HAP-1 (cell line): ENCODE measurements around the gene TIAL1.
"Not testable (repeated sequence)": the region's sequence is repeated elsewhere in the genome, so short reads cannot be mapped to it uniquely, and the experiment has no call there.

Source experiments
- DNase-seq, 2 experiments: peaks; one replicate each; pipeline ENCODE4 v3.0.0-alpha.2; 2016 to 2020; ENCODE audit warnings: low spot score in 2 of 2
- H3K27me3 ChIP-seq: fragments of 250-450 bp; sonication (Bioruptor Pico); 2 replicates; pipeline ENCODE4 v1.5.1; 2020; ENCODE audit warnings: low read depth, mild to moderate bottlenecking, moderate library complexity
- H3K36me3 ChIP-seq: fragments of 250-450 bp; sonication (Bioruptor Pico); replicated peaks from 2 replicates; pipeline ENCODE4 v1.5.1; 2020; ENCODE audit warnings: mild to moderate bottlenecking
- H3K4me1 ChIP-seq: fragments of 250-450 bp; sonication (Bioruptor Pico); 2 replicates; pipeline ENCODE4 v1.5.1; 2020; ENCODE audit warnings: mild to moderate bottlenecking
- H3K4me3 ChIP-seq: fragments of 250-450 bp; sonication (Bioruptor Pico); 2 replicates; pipeline ENCODE4 v1.5.1; 2020; ENCODE audit warnings: mild to moderate bottlenecking, moderate library complexity
- H3K9me3 ChIP-seq: fragments of 250-450 bp; sonication (Bioruptor Pico); 2 replicates; pipeline ENCODE4 v1.5.1; 2020; ENCODE audit warnings: mild to moderate bottlenecking, moderate library complexity
- in situ Hi-C: fragments of 300-500 bp; cut with MboI; formaldehyde crosslinking; loops from 3 replicates; pipeline ENCODE4 v1.14.3; 2020; ENCODE audit warnings: low sequenced_read_pairs, inconsistent platforms, mixed read lengths

TIAL1 gene

GRCh38 chr10:119538632-119539358 lies 58.0 kb downstream of the TIAL1 start:
- Histone ChIP-seq H3K4me1 (peaks cover 14% of the 10 kb centered on the region), H3K36me3 (no peaks in the 10 kb centered on the region), H3K27me3 (no peaks in the 10 kb centered on the region), H3K9me3 (no peaks in the 10 kb centered on the region), H3K4me3 (no peak overlapping the region)
- in situ Hi-C loops, result no loop called here
- no peak for DNase-seq

GRCh38 chr10:119537953-119538630 lies 58.7 kb downstream of the TIAL1 start:
- no peaks in the 10 kb centered on the region for H3K36me3 ChIP-seq
- no peak overlapping the region for H3K4me3 ChIP-seq
- no peaks in the 10 kb centered on the region for H3K9me3 ChIP-seq
- H3K27me3 ChIP-seq, result no peaks in the 10 kb centered on the region
- peaks cover 7% of the 10 kb centered on the region for H3K4me1 ChIP-seq
- DNase-seq, result no peak
- in situ Hi-C loops, result no loop called here

DNA sequence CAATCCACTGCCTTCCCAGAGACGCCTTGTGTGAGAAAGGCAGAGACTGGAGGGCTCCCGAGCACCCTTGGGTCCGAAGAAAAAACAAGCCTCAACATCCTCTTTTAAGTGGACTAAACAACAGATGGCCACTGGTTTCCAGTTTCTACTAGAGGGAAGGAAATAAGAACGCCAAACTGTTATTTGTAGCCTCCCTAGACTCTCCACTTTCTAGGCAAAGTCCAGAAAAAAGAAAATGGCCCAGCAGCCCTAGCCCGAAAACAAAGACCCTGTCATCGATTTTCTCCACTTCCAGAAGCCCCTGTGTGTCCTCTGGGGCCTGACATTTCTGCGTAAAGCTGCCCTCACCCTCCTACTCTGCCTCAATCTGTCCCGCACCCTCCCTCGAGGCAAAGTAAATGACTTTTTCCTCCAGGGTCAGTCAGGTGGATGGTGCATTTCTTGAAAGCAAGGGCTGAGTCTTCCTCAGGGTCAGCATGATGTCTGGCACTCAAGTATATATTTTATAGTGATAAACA lies 60.2 kb downstream of the TIAL1 start:
- in situ Hi-C loops, result no loop called here
- Histone ChIP-seq H3K36me3 (no peaks in the 10 kb centered on the region), H3K27me3 (no peaks in the 10 kb centered on the region), H3K4me3 (no peak overlapping the region), H3K9me3 (no peaks in the 10 kb centered on the region), H3K4me1 (peaks cover 5% of the 10 kb centered on the region)
- DNase-seq, result no peak

DNA sequence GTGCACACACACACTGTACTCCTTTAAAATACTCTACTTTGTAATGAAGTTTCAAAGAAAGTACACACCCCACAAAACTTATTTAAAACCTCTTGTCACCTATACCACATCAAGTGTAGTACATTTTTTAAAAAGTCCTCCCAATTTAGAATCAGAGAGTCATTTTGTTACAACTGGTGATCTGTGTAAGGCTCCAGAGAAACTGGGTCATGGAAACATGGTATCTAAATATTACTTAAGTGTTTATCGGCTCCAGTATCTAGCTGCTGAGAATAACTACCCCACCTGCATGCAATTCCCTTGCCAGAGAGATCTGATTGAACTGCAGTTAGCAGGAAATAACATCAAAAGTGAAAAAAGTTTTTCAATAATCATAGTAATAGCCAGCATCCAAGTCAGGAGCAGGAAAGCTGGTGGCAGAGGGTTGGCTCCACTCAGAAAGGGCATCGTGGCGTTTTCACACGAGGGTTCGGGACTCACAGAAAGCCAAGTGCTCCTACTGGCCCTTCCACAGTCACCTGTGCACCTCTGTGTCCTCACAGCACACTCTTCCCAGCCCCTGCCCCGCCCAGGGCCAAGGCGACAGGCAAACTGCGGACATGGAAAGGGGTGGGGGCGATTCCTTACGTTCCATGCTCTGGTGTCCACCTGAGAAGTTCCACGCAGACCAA lies 60.8 kb downstream of the TIAL1 start:
- Histone ChIP-seq H3K27me3 (no peaks in the 10 kb centered on the region), H3K9me3 (no peaks in the 10 kb centered on the region), H3K36me3 (no peaks in the 10 kb centered on the region), H3K4me1 (peaks cover 4% of the 10 kb centered on the region), H3K4me3 (no peak overlapping the region)
- no peak for DNase-seq
- in situ Hi-C loops, result no loop called here

GRCh38 chr10:119535305-119535704 lies 61.5 kb downstream of the TIAL1 start:
- Histone ChIP-seq H3K4me1 (no peaks in the 10 kb centered on the region; the same call in 1 of the 2 replicates), H3K27me3 (no peaks in the 10 kb centered on the region), H3K9me3 (no peaks in the 10 kb centered on the region), H3K4me3 (no peak overlapping the region), H3K36me3 (no peaks in the 10 kb centered on the region)
- DNase-seq, result no peak
- in situ Hi-C loops, result no loop called here

DNA sequence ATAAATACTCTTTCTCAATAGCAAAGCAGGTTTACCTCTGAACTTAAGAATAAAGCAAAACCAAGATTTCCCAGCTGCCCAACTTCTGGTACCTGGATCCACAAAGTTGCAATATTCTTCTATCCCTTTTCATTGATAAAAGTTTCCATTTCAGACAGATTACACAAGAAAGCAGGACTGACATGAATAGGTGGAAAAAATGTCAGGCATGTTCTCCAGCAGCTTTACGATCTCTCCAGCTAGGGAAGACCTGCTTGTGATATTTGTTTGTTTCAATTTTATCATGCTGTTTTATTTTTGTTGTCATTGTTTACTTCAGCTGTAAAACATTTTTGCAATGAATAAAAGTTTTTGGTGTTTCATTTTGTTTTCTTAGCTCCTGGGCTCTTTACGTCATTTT lies 63.3 kb downstream of the TIAL1 start:
- no peak for DNase-seq
- Histone ChIP-seq H3K27me3 (no peaks in the 10 kb centered on the region), H3K4me3 (no peak overlapping the region), H3K36me3 (no peaks in the 10 kb centered on the region), H3K4me1 (no peaks in the 10 kb centered on the region), H3K9me3 (no peaks in the 10 kb centered on the region)
- in situ Hi-C loops, result no loop called here

GRCh38 chr10:119532791-119533190 lies 64.0 kb downstream of the TIAL1 start:
- in situ Hi-C loops, result not testable (repeated sequence)

GRCh38 chr10:119532251-119532650 lies 64.5 kb downstream of the TIAL1 start:
- H3K27me3 ChIP-seq, H3K9me3 ChIP-seq, H3K4me3 ChIP-seq, H3K36me3 ChIP-seq, in situ Hi-C loops, H3K4me1 ChIP-seq, DNase-seq: not testable (repeated sequence)

More at GRCh38 chr10:119532791-119533190, 64.0 kb downstream of the TIAL1 start:
- not testable (repeated sequence) for DNase-seq, H3K36me3 ChIP-seq, H3K27me3 ChIP-seq, H3K9me3 ChIP-seq, H3K4me3 ChIP-seq, H3K4me1 ChIP-seq

- H3K9me3 ChIP-seq, result no peaks in the 10 kb centered on the region
- H3K4me3 ChIP-seq, result no peak overlapping the region
- no peaks in the 10 kb centered on the region for H3K36me3 ChIP-seq
- H3K27me3 ChIP-seq, result no peaks in the 10 kb centered on the region
- no peaks in the 10 kb centered on the region for H3K4me1 ChIP-seq
- in situ Hi-C loops, result no loop called here
- no peak for DNase-seq
These were observed 65.7 kb downstream of the TIAL1 start for GRCh38 chr10:119531067-119531466.

- H3K4me1 ChIP-seq, H3K27me3 ChIP-seq, H3K36me3 ChIP-seq, in situ Hi-C loops, H3K4me3 ChIP-seq, H3K9me3 ChIP-seq, DNase-seq: not testable (repeated sequence)
These were observed 68.0 kb downstream of the TIAL1 start for GRCh38 chr10:119528663-119529237.

DNA sequence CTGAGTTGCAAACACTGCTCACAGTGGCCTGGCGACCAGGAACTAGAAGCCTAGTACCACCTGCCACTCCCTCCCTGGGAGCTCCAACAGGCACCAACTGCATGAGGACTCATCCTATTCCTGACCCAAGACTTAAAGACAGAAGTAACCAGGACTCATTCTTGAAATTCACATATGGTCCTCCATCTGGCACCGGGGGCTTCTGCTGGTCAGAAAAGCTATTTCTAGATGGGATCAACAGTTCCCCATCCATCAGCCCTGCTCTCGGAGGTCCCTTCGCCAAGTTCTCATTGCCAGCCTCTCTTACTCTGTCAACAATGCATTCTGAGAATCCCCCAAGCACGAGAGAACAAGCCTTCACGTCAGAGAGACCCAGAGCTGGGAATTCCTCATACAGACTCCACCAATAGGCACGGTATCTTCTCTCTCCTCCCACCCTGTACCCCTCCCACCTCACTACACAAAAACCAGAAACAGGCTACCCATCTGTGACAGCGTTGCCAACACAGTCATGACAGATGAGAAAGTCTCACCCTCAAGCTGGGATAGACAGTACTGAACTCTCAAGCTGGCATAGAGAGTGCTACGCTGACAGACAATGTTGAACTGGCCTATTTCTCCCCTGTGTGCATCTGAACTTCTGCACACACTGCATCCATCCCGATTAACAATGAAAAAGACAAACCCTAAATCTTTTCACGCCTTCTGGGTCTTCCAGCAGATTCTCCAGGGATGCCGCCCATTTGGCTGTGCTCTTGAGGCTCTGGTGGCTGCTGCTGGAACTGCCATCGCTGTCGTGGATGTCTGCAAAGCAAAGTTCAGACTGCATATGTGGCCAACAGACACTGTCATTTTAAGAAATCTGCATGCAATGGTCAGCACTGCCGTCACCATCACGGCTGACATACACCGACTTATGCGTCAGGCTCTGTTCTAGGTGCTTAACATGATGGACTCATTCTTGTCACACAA lies 69.9 kb downstream of the TIAL1 start:
- Histone ChIP-seq H3K9me3 (no peaks in the 10 kb centered on the region), H3K27me3 (no peaks in the 10 kb centered on the region), H3K4me3 (no peak overlapping the region), H3K36me3 (peaks cover 9% of the 10 kb centered on the region), H3K4me1 (no peaks in the 10 kb centered on the region)
- DNase-seq, result no peak
- in situ Hi-C loops, result no loop called here

DNA sequence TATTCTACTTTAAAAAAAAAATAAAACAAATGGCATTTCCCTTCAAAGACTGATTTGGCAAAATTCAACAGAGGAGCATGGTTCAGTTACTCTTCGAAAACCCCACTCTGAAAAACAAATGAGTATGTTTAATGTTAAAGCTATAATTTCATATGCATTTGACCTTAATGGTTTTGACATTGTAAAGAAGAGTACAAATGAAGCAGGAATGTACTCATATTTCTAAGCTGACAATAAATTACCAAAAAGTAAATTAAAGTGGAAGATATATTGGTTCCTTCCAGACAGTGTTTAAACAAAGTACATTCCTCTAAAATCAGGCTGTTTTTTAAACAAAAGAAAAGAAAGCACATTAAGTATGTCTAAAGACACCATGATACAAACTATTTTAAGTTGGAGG lies 70.6 kb downstream of the TIAL1 start:
- in situ Hi-C loops, result no loop called here
- peaks cover 9% of the 10 kb centered on the region for H3K36me3 ChIP-seq
- no peaks in the 10 kb centered on the region for H3K9me3 ChIP-seq
- H3K27me3 ChIP-seq, result no peaks in the 10 kb centered on the region
- H3K4me1 ChIP-seq, result no peaks in the 10 kb centered on the region
- no peak overlapping the region for H3K4me3 ChIP-seq
- DNase-seq, result no peak

DNA sequence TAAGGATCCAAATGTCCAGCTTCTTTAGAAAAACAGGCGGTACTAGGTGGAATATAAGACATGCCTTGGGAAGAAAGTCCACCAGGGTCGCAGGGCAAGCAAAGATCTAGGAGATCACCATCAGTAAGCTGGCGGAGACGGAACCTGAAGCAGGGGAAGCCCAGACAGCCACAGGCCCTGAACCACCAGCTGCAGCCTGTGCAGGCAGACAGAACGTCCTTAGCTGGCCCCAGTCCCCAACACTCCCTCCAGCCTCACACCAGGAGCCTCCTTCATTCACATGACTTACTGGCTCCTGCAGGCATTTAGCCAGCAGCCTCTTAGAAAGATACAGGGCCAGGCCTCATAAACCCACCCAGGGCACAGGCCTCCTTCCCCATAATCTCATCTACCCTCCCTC lies 71.6 kb downstream of the TIAL1 start:
- Histone ChIP-seq H3K4me3 (no peak overlapping the region), H3K9me3 (no peaks in the 10 kb centered on the region), H3K4me1 (no peaks in the 10 kb centered on the region), H3K27me3 (no peaks in the 10 kb centered on the region), H3K36me3 (peaks cover 9% of the 10 kb centered on the region)
- in situ Hi-C loops, result no loop called here
- no peak for DNase-seq
